Activated naive CD4-positive, alpha-beta T cell treated with anti-CD3 and anti-CD28 coated beads for 36 hours (primary cell): ENCODE measurements around the gene FN3K. TPM values are rescaled to one million over a fixed set of nuclear protein-coding genes. Genes with fewer than 3 reads are reported as not detected.
"Not testable (repeated sequence)": the region's sequence is repeated elsewhere in the genome, so short reads cannot be mapped to it uniquely, and the experiment has no call there.

Source experiments
- CTCF ChIA-PET: fragments of 350-600 bp; sonication (Branson Sonifier 250); formaldehyde crosslinking; loops from one replicate; lab custom pipeline; 2021; ENCODE audit warnings: antibody characterized with exemption; lab: Charles Lee
- DNase-seq: peaks from one replicate; pipeline ENCODE4 v3.0.0-alpha.2; 2020
- H3K27ac Mint-ChIP-seq: one replicate; pipeline ENCODE4 v1.8.0; 2021; ENCODE audit warnings: mild to moderate bottlenecking, mixed read lengths
- H3K27me3 Mint-ChIP-seq: one replicate; pipeline ENCODE4 v1.8.0; 2021; ENCODE audit warnings: low read depth, mixed read lengths
- H3K36me3 Mint-ChIP-seq: one replicate; pipeline ENCODE4 v1.8.0; 2021; ENCODE audit warnings: low read depth, mixed read lengths
- H3K4me1 Mint-ChIP-seq: one replicate; pipeline ENCODE4 v1.8.0; 2021; ENCODE audit warnings: low read depth, mixed read lengths
- H3K4me3 Mint-ChIP-seq: one replicate; pipeline ENCODE4 v1.8.0; 2021; ENCODE audit warnings: mild to moderate bottlenecking, moderate library complexity, mixed read lengths
- H3K9me3 Mint-ChIP-seq: one replicate; pipeline ENCODE4 v1.8.0; 2021; ENCODE audit warnings: mixed read lengths
- intact Hi-C: fragments of 100-400 bp; cut with micrococcal nuclease; formaldehyde crosslinking; loops from one replicate; pipeline ENCODE4 v1.15.1; 2023
- total RNA-seq, 2 experiments: library from RNA; stranded (reverse); gene quantifications; one replicate each; pipeline ENCODE4 v1.2.3, GENCODE V29; 2021

The FN3K gene
- total RNA-seq, 2 experiments from 2014 or later = 1.3 to 1.8 TPM

- intact Hi-C loops = loop anchor here (2.0 kb wide), 1 partner anchor 106 kb away; no protein-coding TSS in a partner anchor
- peaks cover 14% of the 10 kb centered on the region for H3K36me3 Mint-ChIP-seq
- not testable (repeated sequence) for H3K4me1 Mint-ChIP-seq, H3K27me3 Mint-ChIP-seq, H3K9me3 Mint-ChIP-seq, H3K4me3 Mint-ChIP-seq, H3K27ac Mint-ChIP-seq, DNase-seq
- CTCF ChIA-PET = interaction anchor here (1.2 to 1.3 kb wide), 2 partner anchors 10 to 108 kb away, joined by 3 to 4 read pairs; no protein-coding TSS in a partner anchor
Measured at GRCh38 chr17:82774456-82774855, 39.0 kb downstream of the FN3K start.

GRCh38 chr17:82775001-82775823, 39.8 kb downstream of the FN3K start:
- CTCF ChIA-PET = interaction anchor here (0.6 to 1.3 kb wide), 10 partner anchors 11 to 425 kb away, joined by 3 to 6 read pairs (median 3); no protein-coding TSS in a partner anchor

GRCh38 chr17:82776454-82776853, 41.0 kb downstream of the FN3K start:
- Mint-ChIP-seq H3K36me3 (peaks cover 10% of the 10 kb centered on the region), H3K27ac (no peak overlapping the region), H3K4me3 (no peak overlapping the region), H3K4me1 (peaks cover 2% of the 10 kb centered on the region), H3K9me3 (no peaks in the 10 kb centered on the region), H3K27me3 (no peaks in the 10 kb centered on the region)
- no peak for DNase-seq
- CTCF ChIA-PET = interaction anchor here (0.6 to 1.2 kb wide), 4 partner anchors 108 to 424 kb away, joined by 3 to 5 read pairs (median 4); no protein-coding TSS in a partner anchor
- intact Hi-C loops = no loop called here

More at GRCh38 chr17:82775001-82775823, 39.8 kb downstream of the FN3K start:
- H3K4me1 Mint-ChIP-seq = peaks cover 2% of the 10 kb centered on the region
- no peaks in the 10 kb centered on the region for H3K27me3 Mint-ChIP-seq
- H3K36me3 Mint-ChIP-seq = peaks cover 10% of the 10 kb centered on the region
- no peak overlapping the region for H3K27ac Mint-ChIP-seq
- H3K4me3 Mint-ChIP-seq = no peak overlapping the region
- no peaks in the 10 kb centered on the region for H3K9me3 Mint-ChIP-seq
- intact Hi-C loops = loop anchor here (2.0 kb wide), 1 partner anchor 106 kb away; no protein-coding TSS in a partner anchor
- peak; percentile 60 for DNase-seq

GRCh38 chr17:82777778-82778375, 42.5 kb downstream of the FN3K start:
- intact Hi-C loops, H3K9me3 Mint-ChIP-seq, H3K27me3 Mint-ChIP-seq, H3K27ac Mint-ChIP-seq, H3K36me3 Mint-ChIP-seq, H3K4me3 Mint-ChIP-seq, CTCF ChIA-PET, H3K4me1 Mint-ChIP-seq: not testable (repeated sequence)
- peak; percentile 47 for DNase-seq

GRCh38 chr17:82779541-82779940, 44.1 kb downstream of the FN3K start:
- no peaks in the 10 kb centered on the region for H3K9me3 Mint-ChIP-seq
- no peak overlapping the region for H3K4me3 Mint-ChIP-seq
- no peaks in the 10 kb centered on the region for H3K27me3 Mint-ChIP-seq
- CTCF ChIA-PET = interaction anchor here (0.6 kb wide), 1 partner anchor 103 kb away, joined by 3 read pairs; no protein-coding TSS in a partner anchor
- H3K4me1 Mint-ChIP-seq = peaks cover 5% of the 10 kb centered on the region
- intact Hi-C loops = no loop called here
- H3K27ac Mint-ChIP-seq = no peak overlapping the region
- H3K36me3 Mint-ChIP-seq = peaks cover 7% of the 10 kb centered on the region
- DNase-seq = no peak

GRCh38 chr17:82780195-82780594, 44.8 kb downstream of the FN3K start:
- Mint-ChIP-seq H3K36me3 (peaks cover 7% of the 10 kb centered on the region), H3K4me3 (no peak overlapping the region), H3K27ac (no peak overlapping the region), H3K4me1 (peaks cover 4% of the 10 kb centered on the region), H3K9me3 (no peaks in the 10 kb centered on the region), H3K27me3 (no peaks in the 10 kb centered on the region)
- no peak for DNase-seq
- intact Hi-C loops = no loop called here
- CTCF ChIA-PET = interaction anchor here (0.6 to 1.3 kb wide), 3 partner anchors 13 to 128 kb away, joined by 3 to 7 read pairs (median 4); no protein-coding TSS in a partner anchor

GRCh38 chr17:82780971-82781893, 45.8 kb downstream of the FN3K start:
- CTCF ChIA-PET = interaction anchor here (0.6 to 1.8 kb wide), 8 partner anchors 100 to 421 kb away, joined by 3 to 7 read pairs (median 4); no protein-coding TSS in a partner anchor
- no peak for DNase-seq
- H3K27me3 Mint-ChIP-seq = no peaks in the 10 kb centered on the region
- intact Hi-C loops = no loop called here
- no peak overlapping the region for H3K4me3 Mint-ChIP-seq
- H3K36me3 Mint-ChIP-seq = peaks cover 10% of the 10 kb centered on the region
- peaks cover 4% of the 10 kb centered on the region for H3K4me1 Mint-ChIP-seq
- H3K9me3 Mint-ChIP-seq = no peaks in the 10 kb centered on the region
- H3K27ac Mint-ChIP-seq = no peak overlapping the region

- Mint-ChIP-seq H3K27me3 (no peaks in the 10 kb centered on the region), H3K9me3 (no peaks in the 10 kb centered on the region), H3K4me3 (no peak overlapping the region), H3K4me1 (peaks cover 4% of the 10 kb centered on the region), H3K36me3 (peaks cover 10% of the 10 kb centered on the region), H3K27ac (no peak overlapping the region)
- intact Hi-C loops = loop anchor here (1.0 kb wide), 1 partner anchor 131 kb away; no protein-coding TSS in a partner anchor
- CTCF ChIA-PET = interaction anchor here (0.6 to 1.8 kb wide), 6 partner anchors 132 to 421 kb away, joined by 3 to 5 read pairs (median 4); no protein-coding TSS in a partner anchor
- DNase-seq = peak; percentile 89
Measured at GRCh38 chr17:82781894-82782274, 46.5 kb downstream of the FN3K start.

GRCh38 chr17:82782657-82783207, 47.3 kb downstream of the FN3K start:
- H3K36me3 Mint-ChIP-seq = peaks cover 7% of the 10 kb centered on the region

GRCh38 chr17:82783498-82783897, 48.1 kb downstream of the FN3K start:
- Mint-ChIP-seq H3K27ac (no peak overlapping the region), H3K27me3 (no peaks in the 10 kb centered on the region), H3K4me1 (peaks cover 4% of the 10 kb centered on the region), H3K36me3 (peaks cover 7% of the 10 kb centered on the region), H3K9me3 (no peaks in the 10 kb centered on the region), H3K4me3 (no peak overlapping the region)
- CTCF ChIA-PET = no interaction called here
- no peak for DNase-seq
- intact Hi-C loops = no loop called here

More at GRCh38 chr17:82782657-82783207, 47.3 kb downstream of the FN3K start:
- H3K4me3 Mint-ChIP-seq = no peak overlapping the region
- no peaks in the 10 kb centered on the region for H3K9me3 Mint-ChIP-seq
- DNase-seq = no peak
- intact Hi-C loops = loop anchor here (1.0 kb wide), 1 partner anchor 131 kb away; no protein-coding TSS in a partner anchor
- peaks cover 4% of the 10 kb centered on the region for H3K4me1 Mint-ChIP-seq
- H3K27me3 Mint-ChIP-seq = no peaks in the 10 kb centered on the region
- H3K27ac Mint-ChIP-seq = no peak overlapping the region
- CTCF ChIA-PET = interaction anchor here (1.8 kb wide), 2 partner anchors 131 to 135 kb away, joined by 4 to 5 read pairs; no protein-coding TSS in a partner anchor

GRCh38 chr17:82785581-82785980, 50.2 kb downstream of the FN3K start:
- H3K27ac Mint-ChIP-seq, CTCF ChIA-PET, H3K36me3 Mint-ChIP-seq, H3K4me3 Mint-ChIP-seq, H3K27me3 Mint-ChIP-seq, H3K4me1 Mint-ChIP-seq, intact Hi-C loops, H3K9me3 Mint-ChIP-seq, DNase-seq: not testable (repeated sequence)
